ENCODE measurements around the gene ATF7.

- TF ChIP-seq REST (IDR thresholded peaks at IDR 0.05; ENCODE audit: insufficient replicate concordance, low read depth) = no peak
- TF ChIP-seq, protein P1, sequence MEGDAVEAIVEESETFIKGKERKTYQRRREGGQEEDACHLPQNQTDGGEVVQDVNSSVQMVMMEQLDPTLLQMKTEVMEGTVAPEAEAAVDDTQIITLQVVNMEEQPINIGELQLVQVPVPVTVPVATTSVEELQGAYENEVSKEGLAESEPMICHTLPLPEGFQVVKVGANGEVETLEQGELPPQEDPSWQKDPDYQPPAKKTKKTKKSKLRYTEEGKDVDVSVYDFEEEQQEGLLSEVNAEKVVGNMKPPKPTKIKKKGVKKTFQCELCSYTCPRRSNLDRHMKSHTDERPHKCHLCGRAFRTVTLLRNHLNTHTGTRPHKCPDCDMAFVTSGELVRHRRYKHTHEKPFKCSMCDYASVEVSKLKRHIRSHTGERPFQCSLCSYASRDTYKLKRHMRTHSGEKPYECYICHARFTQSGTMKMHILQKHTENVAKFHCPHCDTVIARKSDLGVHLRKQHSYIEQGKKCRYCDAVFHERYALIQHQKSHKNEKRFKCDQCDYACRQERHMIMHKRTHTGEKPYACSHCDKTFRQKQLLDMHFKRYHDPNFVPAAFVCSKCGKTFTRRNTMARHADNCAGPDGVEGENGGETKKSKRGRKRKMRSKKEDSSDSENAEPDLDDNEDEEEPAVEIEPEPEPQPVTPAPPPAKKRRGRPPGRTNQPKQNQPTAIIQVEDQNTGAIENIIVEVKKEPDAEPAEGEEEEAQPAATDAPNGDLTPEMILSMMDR (IDR thresholded peaks at IDR 0.05; ENCODE audit: insufficient read depth, low read length) = no peak
Observed at GRCh38 chr12:53643232-53643979, 17.2 kb upstream of the ATF7 start.

Data from HL-60 (cell line).